ENCODE results near the gene RPS6KA3. TPM values are rescaled to one million over a fixed set of nuclear protein-coding genes. Genes with fewer than 3 reads are reported as not detected.
A peak's percentile ranks its signal among the peaks of the same experiment; 100 is the strongest.

Gene RPS6KA3
- polyA plus RNA-seq, 1 of the 3 experiments (the other 2 are of a cell fraction), result 14.3 TPM

DNA sequence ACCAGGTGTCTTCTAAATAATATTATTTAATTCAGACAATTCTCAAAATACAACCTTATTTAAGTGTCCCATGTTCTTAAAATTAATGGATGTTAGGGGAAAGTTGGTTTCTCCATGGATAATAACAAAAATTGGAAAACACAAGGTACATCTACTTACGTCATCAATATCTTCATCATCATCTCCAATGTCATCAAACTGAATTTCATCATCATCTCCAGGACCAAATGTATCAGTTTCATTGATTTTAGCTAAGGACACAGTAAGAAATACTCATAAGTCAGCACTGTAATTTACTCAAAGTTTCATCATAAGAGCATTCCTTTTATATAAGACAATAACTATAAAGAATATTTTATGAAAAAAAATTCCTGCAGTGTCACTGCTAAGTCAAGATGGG, 136.4 kb downstream of the RPS6KA3 start:
- peaks cover 12% of the 10 kb centered on the region; the same call in 1 of the 2 replicates for H4K20me1 ChIP-seq (ENCODE audit: insufficient read depth)
- WGBS (ENCODE audit: low lambda C conversion rate), result 94% methylated on average over 1 of the region's 1 CpG
- no peak for DNase-seq
- H3K36me3 ChIP-seq (replicated peaks in 1 of 2; ENCODE audit: control insufficient read depth in 1 of 2, insufficient read depth in 2 of 2, low read length in 1 of 2), result peaks cover 56 to 73% of the 10 kb centered on the region in 2 experiments
- TF ChIP-seq, protein P1, sequence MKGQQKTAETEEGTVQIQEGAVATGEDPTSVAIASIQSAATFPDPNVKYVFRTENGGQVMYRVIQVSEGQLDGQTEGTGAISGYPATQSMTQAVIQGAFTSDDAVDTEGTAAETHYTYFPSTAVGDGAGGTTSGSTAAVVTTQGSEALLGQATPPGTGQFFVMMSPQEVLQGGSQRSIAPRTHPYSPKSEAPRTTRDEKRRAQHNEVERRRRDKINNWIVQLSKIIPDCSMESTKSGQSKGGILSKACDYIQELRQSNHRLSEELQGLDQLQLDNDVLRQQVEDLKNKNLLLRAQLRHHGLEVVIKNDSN (IDR thresholded peaks at IDR 0.05; ENCODE audit: borderline replicate concordance, low read depth), result no peak
- TF ChIP-seq CTCF (IDR thresholded peaks at IDR 0.05), result no peak
- TF ChIP-seq POLR2AphosphoS5 (IDR thresholded peaks at IDR 0.05; ENCODE audit: low read depth, low read length), result no peak
- TF ChIP-seq CHD2 (IDR thresholded peaks at IDR 0.05; ENCODE audit: low read length, partially characterized antibody), result no peak
- no peak for TF ChIP-seq NFIC (IDR thresholded peaks at IDR 0.05; ENCODE audit: borderline replicate concordance)
- TF ChIP-seq, protein P2, sequence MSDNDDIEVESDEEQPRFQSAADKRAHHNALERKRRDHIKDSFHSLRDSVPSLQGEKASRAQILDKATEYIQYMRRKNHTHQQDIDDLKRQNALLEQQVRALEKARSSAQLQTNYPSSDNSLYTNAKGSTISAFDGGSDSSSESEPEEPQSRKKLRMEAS (IDR thresholded peaks at IDR 0.05; ENCODE audit: low read depth), result no peak
- TF ChIP-seq REST (IDR thresholded peaks at IDR 0.05; ENCODE audit: low read depth, low read length), result no peak
- no peak for TF ChIP-seq RCOR1 (IDR thresholded peaks at IDR 0.05; ENCODE audit: low read length)
- TF ChIP-seq PBX3 (IDR thresholded peaks at IDR 0.05), result no peak
- no peak for TF ChIP-seq YY1 (IDR thresholded peaks at IDR 0.05; ENCODE audit: low read depth)
- no peak for TF ChIP-seq TAF1 (IDR thresholded peaks at IDR 0.05; ENCODE audit: borderline replicate concordance, low read depth, low read length)
- no peak for TF ChIP-seq RAD21 (IDR thresholded peaks at IDR 0.05; ENCODE audit: low read length)
- no peak overlapping the region for H2AFZ ChIP-seq (ENCODE audit: low read depth)
- CTCF ChIA-PET, result interaction anchor here (2.1 kb wide), 1 partner anchor 9 kb away, joined by 4 read pairs; no protein-coding TSS in a partner anchor
- no peak overlapping the region for H3K9ac ChIP-seq
- H3K9me3 ChIP-seq, result no peaks in the 10 kb centered on the region
- H3K4me1 ChIP-seq (ENCODE audit: control insufficient read depth in 1 of 2, insufficient read depth in 2 of 2, low read depth in 1 of 2, low read length in 1 of 2), result no peaks in the 10 kb centered on the region
- no peak overlapping the region for H3K4me2 ChIP-seq
- peaks cover 52% of the 10 kb centered on the region for H3F3A ChIP-seq (replicated peaks; ENCODE audit: insufficient read depth)
- H3K27me3 ChIP-seq (ENCODE audit: insufficient read depth), result no peaks in the 10 kb centered on the region
- H3K79me2 ChIP-seq (ENCODE audit: insufficient read depth), result peaks cover 16% of the 10 kb centered on the region; the same call in 1 of the 2 replicates
- H3K4me3 ChIP-seq (ENCODE audit: low read depth in 2 of 2, low read length in 1 of 2), result no peak overlapping the region
- H3K27ac ChIP-seq (ENCODE audit: low read depth in 2 of 2, low read length in 1 of 2), result peak overlapping the region in 1 of 2 experiments; percentile 44; a peak in 1 of 4 replicates
- H3K9me2 ChIP-seq, result no peaks in the 10 kb centered on the region
- POLR2A ChIA-PET, result interaction anchor here (0.7 kb wide), 1 partner anchor 11 kb away, joined by 4 read pairs; the partner anchor contains the start of gene EIF1AX

Data from SK-N-SH (cell line).